MCF 10A (cell line): ENCODE measurements around the gene COQ7. TPM values are rescaled to one million over a fixed set of nuclear protein-coding genes. Genes with fewer than 3 reads are reported as not detected.
A peak's percentile ranks its signal among the peaks of the same experiment; 100 is the strongest.

Source experiments
- BruUV-seq: library from RNA; stranded (reverse); fragments of 400-500 nt; replicated peaks from 2 replicates; lab custom pipeline; 2021; lab: Mats Ljungman, UMichigan
- CTCF ChIA-PET: fragments of 300-600 bp; sonication (Branson Sonifier 250); formaldehyde crosslinking; extraction: SDS; loops from one replicate; lab custom pipeline; 2021; ENCODE audit warnings: antibody characterized with exemption, inconsistent platforms; lab: Yijun Ruan, JAX
- POLR2A ChIA-PET: fragments of 300-600, 350-650 bp; sonication (Branson Sonifier 250); formaldehyde crosslinking; extraction: SDS; loops from one replicate; lab custom pipeline; 2020; ENCODE audit warnings: antibody characterized with exemption, inconsistent platforms; lab: Yijun Ruan, JAX
- DNase-seq: peaks from one replicate; pipeline ENCODE4 v3.0.0-alpha.2; 2018; ENCODE audit not compliant: unreplicated experiment
- H3K27ac Mint-ChIP-seq: one replicate; pipeline ENCODE4 v1.8.0; 2022; ENCODE audit warnings: mild to moderate bottlenecking, low read depth, mixed read lengths; ENCODE audit not compliant: unreplicated experiment
- H3K27me3 Mint-ChIP-seq: one replicate; pipeline ENCODE4 v1.8.0; 2022; ENCODE audit warnings: mixed read lengths; ENCODE audit not compliant: insufficient read depth, unreplicated experiment
- H3K36me3 Mint-ChIP-seq: one replicate; pipeline ENCODE4 v1.8.0; 2022; ENCODE audit warnings: mild to moderate bottlenecking, moderate library complexity, mixed read lengths; ENCODE audit not compliant: insufficient read depth, unreplicated experiment
- H3K4me1 Mint-ChIP-seq: one replicate; pipeline ENCODE4 v1.8.0; 2022; ENCODE audit warnings: mixed read lengths; ENCODE audit not compliant: insufficient read depth, unreplicated experiment
- H3K4me3 Mint-ChIP-seq: one replicate; pipeline ENCODE4 v1.8.0; 2022; ENCODE audit warnings: mild to moderate bottlenecking, moderate library complexity, mixed read lengths; ENCODE audit not compliant: unreplicated experiment
- H3K9me3 Mint-ChIP-seq: one replicate; pipeline ENCODE4 v1.8.0; 2022; ENCODE audit warnings: mixed read lengths; ENCODE audit not compliant: unreplicated experiment
- CTCF ChIP-seq: fragments of 200-600 bp; IDR thresholded peaks from one replicate; pipeline ENCODE4 v1.8.0; 2022; ENCODE audit warnings: antibody characterized with exemption, mild to moderate bottlenecking; ENCODE audit not compliant: unreplicated experiment
- intact Hi-C: fragments of 100-400 bp; cut with micrococcal nuclease; formaldehyde crosslinking; loops from 2 replicates; pipeline ENCODE4 v1.14.1; 2022
- total RNA-seq: library from RNA; stranded (reverse); gene quantifications from 2 replicates; pipeline ENCODE4 v1.2.3, GENCODE V29; 2022

COQ7 gene
- total RNA-seq, 1 experiment from 2014 or later = 21.4 TPM

- no peak for TF ChIP-seq CTCF
Measured at GRCh38 chr16:19119564-19119963, 52.1 kb downstream of the COQ7 start.

GRCh38 chr16:19123535-19124178 lies 56.2 kb downstream of the COQ7 start:
- no peak overlapping the region for H3K4me3 Mint-ChIP-seq
- no peak for TF ChIP-seq CTCF
- no peak overlapping the region for H3K27ac Mint-ChIP-seq
- BruUV-seq = no TSS peak
- H3K9me3 Mint-ChIP-seq = no peaks in the 10 kb centered on the region
- H3K36me3 Mint-ChIP-seq = peaks cover 39% of the 10 kb centered on the region
- intact Hi-C loops = no loop called here
- CTCF ChIA-PET = interaction anchor here (0.6 to 3.3 kb wide), 4 partner anchors 9 to 37 kb away, joined by 4 to 12 read pairs (median 6); no protein-coding TSS in a partner anchor
- H3K27me3 Mint-ChIP-seq = no peaks in the 10 kb centered on the region
- DNase-seq = no peak
- POLR2A ChIA-PET = interaction anchor here (1.0 to 13.5 kb wide), 5 partner anchors 10 to 160 kb away, joined by 3 to 298 read pairs (median 11); partner anchors contain the start of gene ITPRIPL2
- peaks cover 23% of the 10 kb centered on the region for H3K4me1 Mint-ChIP-seq

More at GRCh38 chr16:19119564-19119963, 52.1 kb downstream of the COQ7 start:
- no peaks in the 10 kb centered on the region for H3K9me3 Mint-ChIP-seq
- H3K27me3 Mint-ChIP-seq = no peaks in the 10 kb centered on the region
- peak overlapping the region; percentile 76 for H3K4me3 Mint-ChIP-seq
- peak; percentile 74 for DNase-seq
- ChIA-PET POLR2A (interaction anchor here (0.6 to 13.5 kb wide), 13 partner anchors 11 to 398 kb away, joined by 3 to 298 read pairs (median 4); partner anchors contain the start of gene COQ7), CTCF (interaction anchor here (0.6 to 3.8 kb wide), 9 partner anchors 17 to 395 kb away, joined by 3 to 20 read pairs (median 4); no protein-coding TSS in a partner anchor)
- peaks cover 41% of the 10 kb centered on the region for H3K36me3 Mint-ChIP-seq
- no TSS peak for BruUV-seq
- peaks cover 43% of the 10 kb centered on the region for H3K4me1 Mint-ChIP-seq
- intact Hi-C loops = loop anchor here (10.0 kb wide), 1 partner anchor 165 kb away; the partner anchor contains the start of gene CLEC19A
- peak overlapping the region; percentile 93 for H3K27ac Mint-ChIP-seq

- POLR2A ChIA-PET = interaction anchor here (1.3 kb wide), 1 partner anchor 12 kb away, joined by 6 read pairs; no protein-coding TSS in a partner anchor
- intact Hi-C loops = no loop called here
Measured at GRCh38 chr16:19126300-19126699, 58.9 kb downstream of the COQ7 start.

More at GRCh38 chr16:19126300-19126699, 58.9 kb downstream of the COQ7 start:
- no TSS peak for BruUV-seq
- no peaks in the 10 kb centered on the region for H3K27me3 Mint-ChIP-seq
- peaks cover 35% of the 10 kb centered on the region for H3K4me1 Mint-ChIP-seq
- H3K36me3 Mint-ChIP-seq = peaks cover 15% of the 10 kb centered on the region
- no peaks in the 10 kb centered on the region for H3K9me3 Mint-ChIP-seq
- CTCF ChIA-PET = interaction anchor here (1.0 to 1.2 kb wide), 2 partner anchors 9 to 18 kb away, joined by 4 read pairs; no protein-coding TSS in a partner anchor
- H3K4me3 Mint-ChIP-seq = no peak overlapping the region
- no peak overlapping the region for H3K27ac Mint-ChIP-seq
- TF ChIP-seq CTCF = no peak
- no peak for DNase-seq
